Pancreas (tissue), 10 donors: ENCODE data around the gene ABCA1. TPM values are rescaled to one million over a fixed set of nuclear protein-coding genes. Genes with fewer than 3 reads are reported as not detected.

ENCODE experiments used
- ATAC-seq, 4 donors: fragments of 200-7000 bp; cut with Tn5 transposase; one replicate each; pipeline versions ENCODE4 v1.8.0 to v1.9.1; 2020; ENCODE audit warnings: mild to moderate bottlenecking in 4 of 4, moderate library complexity in 4 of 4
- DNase-seq, 6 donors: peaks; one replicate each; pipeline ENCODE4 v3.0.0-alpha.2; 2020
- FAIRE-seq: peaks from 2 replicates; lab custom pipeline; 2012; peaks lifted over from hg19 to GRCh38; lab: Jason Lieb, UNC
- H3K27ac ChIP-seq, 4 donors: fragments of 200-600 bp; sonication (generic); 1 replicate in 3 of 4; 2 replicates in 1 of 4; pipeline versions ENCODE4 v1.5.0 to v1.8.0; 2020
- H3K27me3 ChIP-seq, 4 donors: fragments of 200-600 bp; one replicate each; pipeline ENCODE4 v1.8.0; 2021
- H3K36me3 ChIP-seq, 3 donors: fragments of 200-600 bp; sonication (generic) in 1 of 3; one replicate each; pipeline versions ENCODE4 v1.5.0 to v1.8.0; 2020 to 2021
- H3K4me1 ChIP-seq, 3 donors: fragments of 200-600 bp; one replicate each; pipeline ENCODE4 v1.8.0; 2021
- H3K4me3 ChIP-seq, 4 donors: fragments of 200-600 bp; sonication (generic) in 2 of 4; one replicate each; pipeline versions ENCODE4 v1.5.0 to v1.8.0; 2020 to 2021
- H3K9me3 ChIP-seq, 4 donors: fragments of 200-600 bp; one replicate each; pipeline ENCODE4 v1.8.0; 2021
- CTCF ChIP-seq, 4 donors: fragments of 200-600 bp; sonication (generic) in 3 of 4; IDR thresholded peaks; one replicate each; pipeline versions ENCODE4 v1.5.0 to v1.8.0; 2021; ENCODE audit warnings: antibody characterized with exemption in 4 of 4
- WGBS, 2 donors: extraction: QIAGEN DNeasy Blood & Tissue Kit; methylation state at CpG; one replicate each; pipeline ENCODE4 v1.1.7; 2013; 5-methylcytosine and 5-hydroxymethylcytosine counted together
- intact Hi-C, 3 donors: fragments of 100-400 bp; cut with DNase I; formaldehyde crosslinking; loops; one replicate each; pipeline versions ENCODE4 v1.11.1 to v1.14.2; 2022
- polyA plus RNA-seq, 2 donors: library from polyadenylated mRNA; stranded (reverse); fragments of 200-250 nt; gene quantifications; one replicate each; pipeline ENCODE4 v1.2.3, GENCODE V29; 2013
- total RNA-seq, 6 donors: library from RNA; stranded (reverse); fragmentation: NEBNext Ultra II Directional in 4 of 6; extraction: Animal tissue kit (Norgen Biotek cat#: 25700) in 4 of 6; gene quantifications; one replicate each; pipeline versions ENCODE4 v1.2.1 to v1.2.4, GENCODE V29; 2021 to 2023
- donor health status: healthy with polysubstance abuse.
- donor health status: DM: no; HTN: no; CAD: no; lungs with moderate emphysema.
- donor health status: DM: no; HTN: no; CAD: no.
- donor health status: control.
- donor health status: control.
- donor health status: Bipolar disorder and iron deficiency.
- donor health status: DM: yes; HTN: yes; CAD: no.
- donor health status: DM: no; HTN: no; CAD: no.
- donor health status: DM: no; HTN: no; CAD: no.
- donor health status: DM: yes; HTN: yes; CAD: no.

Gene ABCA1
- total and polyA plus RNA-seq, 8 donors, result 3.2 to 20.4 (median 8.6) TPM

GRCh38 chr9:104974053-104974962 lies 46.4 kb upstream of the ABCA1 start:
- intact Hi-C loops, result no loop called here

GRCh38 chr9:104972242-104972866 lies 44.4 kb upstream of the ABCA1 start:
- FAIRE-seq (no peak), DNase-seq (no peak), ATAC-seq (no peak)
- Histone ChIP-seq H3K9me3 (no peaks in the 10 kb centered on the region), H3K27me3 (no peaks in the 10 kb centered on the region), H3K36me3 (no peaks in the 10 kb centered on the region), H3K4me1 (peaks cover 0 to 6% (median 6%) of the 10 kb centered on the region in 3 donors), H3K27ac (no peak overlapping the region), H3K4me3 (no peak overlapping the region)
- intact Hi-C loops, result no loop called here
- TF ChIP-seq CTCF (IDR thresholded peaks at IDR 0.05), result no peak
- WGBS, 2 donors, result 75 to 84% methylated on average over 4 of the region's 4 CpGs

More at GRCh38 chr9:104974053-104974962, 46.4 kb upstream of the ABCA1 start:
- H3K27ac ChIP-seq, result no peak overlapping the region
- no peak for TF ChIP-seq CTCF (IDR thresholded peaks at IDR 0.05)
- H3K9me3 ChIP-seq, result no peaks in the 10 kb centered on the region
- 56 to 58% methylated on average over 8 of the region's 8 CpGs for WGBS, 2 donors
- FAIRE-seq, result no peak
- ATAC-seq, result no peak
- no peaks in the 10 kb centered on the region for H3K27me3 ChIP-seq
- H3K4me1 ChIP-seq, result no peaks in the 10 kb centered on the region
- DNase-seq, result no peak
- H3K36me3 ChIP-seq, result no peaks in the 10 kb centered on the region
- H3K4me3 ChIP-seq, result no peak overlapping the region

GRCh38 chr9:104971511-104971910 lies 43.6 kb upstream of the ABCA1 start:
- FAIRE-seq, result no peak

GRCh38 chr9:104970271-104970987 lies 42.5 kb upstream of the ABCA1 start:
- Histone ChIP-seq H3K4me1 (peaks cover 0 to 6% (median 6%) of the 10 kb centered on the region in 3 donors), H3K27me3 (no peaks in the 10 kb centered on the region)
- no peak for DNase-seq

More at GRCh38 chr9:104971511-104971910, 43.6 kb upstream of the ABCA1 start:
- WGBS, 2 donors, result 84 to 95% methylated on average over 3 of the region's 3 CpGs
- Histone ChIP-seq H3K9me3 (no peaks in the 10 kb centered on the region), H3K4me3 (no peak overlapping the region), H3K36me3 (no peaks in the 10 kb centered on the region), H3K27me3 (no peaks in the 10 kb centered on the region), H3K4me1 (peaks cover 0 to 6% (median 6%) of the 10 kb centered on the region in 3 donors), H3K27ac (no peak overlapping the region)
- ATAC-seq (no peak), DNase-seq (no peak)
- intact Hi-C loops, result no loop called here
- no peak for TF ChIP-seq CTCF (IDR thresholded peaks at IDR 0.05)

More at GRCh38 chr9:104970271-104970987, 42.5 kb upstream of the ABCA1 start:
- Histone ChIP-seq H3K27ac (no peak overlapping the region), H3K36me3 (no peaks in the 10 kb centered on the region), H3K4me3 (no peak overlapping the region), H3K9me3 (no peaks in the 10 kb centered on the region)
- whole genome bisulfite sequencing, 2 donors, result 87 to 90% methylated on average over 8 of the region's 8 CpGs
- no peak for TF ChIP-seq CTCF (IDR thresholded peaks at IDR 0.05)
- intact Hi-C loops, result no loop called here
- no peak for ATAC-seq
- no peak for FAIRE-seq
